Measurements from ENCODE around the gene UVRAG. TPM values are rescaled to one million over a fixed set of nuclear protein-coding genes. Genes with fewer than 3 reads are reported as not detected.

The UVRAG gene
- total and polyA plus RNA-seq, 2 donors (not counting 1 experiment from before 2014, with no cell fraction given): 37.7 to 94.1 TPM

DNA sequence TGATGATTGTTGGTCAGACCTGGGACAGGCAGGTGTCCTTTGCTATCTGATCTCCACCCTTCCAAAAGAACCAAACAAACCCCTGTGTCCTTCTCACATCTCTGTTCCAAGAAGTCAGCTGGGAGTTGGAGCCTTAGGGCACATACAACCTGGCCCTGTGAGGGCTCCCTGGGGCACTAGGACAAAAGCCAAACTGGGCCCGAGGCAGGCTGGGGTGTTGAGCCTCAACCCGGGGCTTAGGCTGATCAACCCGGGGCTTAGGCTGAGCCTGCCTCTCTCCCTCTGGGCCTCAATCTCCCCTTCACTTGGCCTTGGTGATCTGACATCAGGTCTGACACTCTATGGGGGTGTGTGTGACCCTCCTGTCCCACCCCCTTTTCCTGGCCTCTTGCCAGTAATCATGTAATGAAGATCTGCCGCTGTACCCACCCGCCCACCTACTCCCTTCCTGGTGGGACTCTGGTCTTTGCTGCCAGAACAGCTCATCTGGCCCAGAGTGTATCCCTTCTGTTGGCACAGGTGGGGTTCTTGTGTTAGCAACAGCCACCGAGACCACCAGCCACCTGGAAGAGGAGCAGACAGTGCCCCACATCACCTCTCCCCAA lies 22.8 kb upstream of the UVRAG start:
- Histone ChIP-seq H3K4me1 (ENCODE audit: control insufficient read depth in 2 of 2, insufficient read depth in 2 of 2, low read length in 2 of 2) (peaks cover 0 to 3% of the 10 kb centered on the region in 2 donors), H3K27ac (ENCODE audit: low read length in 2 of 2) (no peak overlapping the region), H3K4me2 (replicated peaks; ENCODE audit: low read depth, low read length, poor library complexity, severe bottlenecking) (no peak overlapping the region), H4K20me1 (ENCODE audit: control insufficient read depth, insufficient read depth, low read length, poor library complexity, severe bottlenecking) (no peaks in the 10 kb centered on the region), H3K36me3 (replicated peaks in 1 of 2; ENCODE audit: control extremely low read depth in 1 of 2, control insufficient read depth in 1 of 2, extremely low read depth in 1 of 2, insufficient read depth in 2 of 2, low read length in 1 of 2) (peaks cover 0 to 3% of the 10 kb centered on the region in 2 experiments), H3K9me3 (ENCODE audit: control extremely low read depth in 1 of 3, control insufficient read depth in 2 of 3, insufficient read depth in 1 of 3, low read length in 2 of 3) (no peaks in the 10 kb centered on the region), H3K4me3 (ENCODE audit: control extremely low read depth in 1 of 5, extremely low read depth in 1 of 5, insufficient read depth in 1 of 5, low read depth in 2 of 5, low read length in 4 of 5) (no peak overlapping the region), H3K27me3 (replicated peaks in 1 of 4; ENCODE audit: control extremely low read depth in 1 of 4, control insufficient read depth in 3 of 4, insufficient read depth in 4 of 4, low read length in 3 of 4) (no peaks in the 10 kb centered on the region), H3K79me2 (ENCODE audit: control insufficient read depth, insufficient read depth, low read length) (no peaks in the 10 kb centered on the region), H2AFZ (ENCODE audit: insufficient read depth, low read depth, low read length, poor library complexity, severe bottlenecking) (no peak overlapping the region), H3K9ac (ENCODE audit: low read length) (no peak overlapping the region)
- POLR2A ChIA-PET: no interaction called here
- H3K27ac Mint-ChIP-seq: no peak overlapping the region
- ATAC-seq (ENCODE audit: low read depth) (no peak), DNase-seq (no peak)
- H3K9me3 Mint-ChIP-seq (ENCODE audit: insufficient read depth): no peaks in the 10 kb centered on the region
- H3K4me3 Mint-ChIP-seq: no peak overlapping the region
- intact Hi-C loops (cut with micrococcal nuclease): no loop called here
- H3K4me1 Mint-ChIP-seq: peaks cover 5% of the 10 kb centered on the region
- CTCF ChIA-PET: interaction anchor here (3.6 to 4.1 kb wide), 2 partner anchors 11 to 77 kb away, joined by 11 to 22 read pairs; no protein-coding TSS in a partner anchor
- TF ChIP-seq, protein P1, sequence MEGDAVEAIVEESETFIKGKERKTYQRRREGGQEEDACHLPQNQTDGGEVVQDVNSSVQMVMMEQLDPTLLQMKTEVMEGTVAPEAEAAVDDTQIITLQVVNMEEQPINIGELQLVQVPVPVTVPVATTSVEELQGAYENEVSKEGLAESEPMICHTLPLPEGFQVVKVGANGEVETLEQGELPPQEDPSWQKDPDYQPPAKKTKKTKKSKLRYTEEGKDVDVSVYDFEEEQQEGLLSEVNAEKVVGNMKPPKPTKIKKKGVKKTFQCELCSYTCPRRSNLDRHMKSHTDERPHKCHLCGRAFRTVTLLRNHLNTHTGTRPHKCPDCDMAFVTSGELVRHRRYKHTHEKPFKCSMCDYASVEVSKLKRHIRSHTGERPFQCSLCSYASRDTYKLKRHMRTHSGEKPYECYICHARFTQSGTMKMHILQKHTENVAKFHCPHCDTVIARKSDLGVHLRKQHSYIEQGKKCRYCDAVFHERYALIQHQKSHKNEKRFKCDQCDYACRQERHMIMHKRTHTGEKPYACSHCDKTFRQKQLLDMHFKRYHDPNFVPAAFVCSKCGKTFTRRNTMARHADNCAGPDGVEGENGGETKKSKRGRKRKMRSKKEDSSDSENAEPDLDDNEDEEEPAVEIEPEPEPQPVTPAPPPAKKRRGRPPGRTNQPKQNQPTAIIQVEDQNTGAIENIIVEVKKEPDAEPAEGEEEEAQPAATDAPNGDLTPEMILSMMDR (IDR thresholded peaks at IDR 0.05): no peak
- no peak for TF ChIP-seq EZH2 (IDR thresholded peaks at IDR 0.05; ENCODE audit: borderline replicate concordance, insufficient read depth, low read depth, low read length, poor library complexity, severe bottlenecking)
- WGBS (ENCODE audit: insufficient coverage): 100% methylated on average over 2 of the region's 6 CpGs
- no peaks in the 10 kb centered on the region for H3K27me3 Mint-ChIP-seq

DNA sequence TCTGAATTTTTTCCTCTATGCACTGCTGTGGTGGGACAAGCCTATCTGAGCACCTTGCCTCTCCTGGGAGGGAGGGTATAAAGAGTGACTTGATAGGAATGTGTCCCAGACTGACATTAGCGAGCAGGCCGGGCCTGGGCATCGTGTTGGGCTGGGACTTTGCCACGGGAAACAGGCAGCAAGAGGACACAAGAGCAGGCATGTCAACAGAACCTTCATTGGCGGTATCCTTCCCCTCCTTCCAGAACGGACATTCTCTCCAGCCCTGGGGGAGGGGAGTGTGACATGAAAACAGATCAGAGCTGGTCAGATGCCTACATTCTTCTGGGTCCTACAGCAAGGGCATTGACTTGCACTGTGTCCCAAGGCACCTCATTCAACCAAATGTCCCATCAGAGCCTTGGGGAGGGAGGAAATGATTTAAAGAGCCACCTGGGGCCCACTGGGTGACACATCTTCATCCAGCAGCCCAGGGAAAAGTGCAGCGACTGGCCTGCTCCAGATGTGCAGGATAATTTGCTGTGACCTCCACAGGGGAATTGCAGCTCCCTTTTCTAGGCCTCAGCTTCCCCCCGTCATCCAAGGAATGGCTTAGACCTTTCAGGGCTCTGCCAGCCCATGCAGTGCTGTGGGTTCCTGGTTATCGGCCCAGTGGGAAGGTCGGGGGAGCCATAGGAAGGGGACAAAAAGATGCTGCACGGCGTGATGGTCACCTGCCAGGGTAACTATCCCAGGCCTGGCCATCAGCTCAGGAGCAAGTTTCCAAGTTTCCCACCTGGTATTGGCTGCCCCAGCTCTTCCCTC lies 21.8 kb upstream of the UVRAG start:
- no peak overlapping the region for H3K27ac ChIP-seq (ENCODE audit: low read length in 2 of 2)
- DNase-seq: no peak
- ChIA-PET POLR2A (no interaction called here), CTCF (interaction anchor here (3.6 to 4.1 kb wide), 2 partner anchors 10 to 76 kb away, joined by 11 to 22 read pairs; no protein-coding TSS in a partner anchor)
- Mint-ChIP-seq H3K27ac (no peak overlapping the region), H3K4me1 (peaks cover 8% of the 10 kb centered on the region), H3K4me3 (no peak overlapping the region), H3K9me3 (ENCODE audit: insufficient read depth) (no peaks in the 10 kb centered on the region), H3K27me3 (no peaks in the 10 kb centered on the region)
- H3K27me3 ChIP-seq (replicated peaks in 1 of 4; ENCODE audit: control extremely low read depth in 1 of 4, control insufficient read depth in 3 of 4, insufficient read depth in 4 of 4, low read length in 3 of 4): no peaks in the 10 kb centered on the region
- WGBS (ENCODE audit: insufficient coverage): 94% methylated on average over 6 of the region's 12 CpGs
- H3K9ac ChIP-seq (ENCODE audit: low read length): no peak overlapping the region
- no peaks in the 10 kb centered on the region for H4K20me1 ChIP-seq (ENCODE audit: control insufficient read depth, insufficient read depth, low read length, poor library complexity, severe bottlenecking)
- no peak overlapping the region for H3K4me2 ChIP-seq (replicated peaks; ENCODE audit: low read depth, low read length, poor library complexity, severe bottlenecking)
- H2AFZ ChIP-seq (ENCODE audit: insufficient read depth, low read depth, low read length, poor library complexity, severe bottlenecking): no peak overlapping the region
- intact Hi-C loops (cut with micrococcal nuclease): no loop called here
- no peak for ATAC-seq (ENCODE audit: low read depth)
- no peak overlapping the region for H3K4me3 ChIP-seq (ENCODE audit: control extremely low read depth in 1 of 5, extremely low read depth in 1 of 5, insufficient read depth in 1 of 5, low read depth in 2 of 5, low read length in 4 of 5)
- no peaks in the 10 kb centered on the region for H3K9me3 ChIP-seq (ENCODE audit: control extremely low read depth in 1 of 3, control insufficient read depth in 2 of 3, insufficient read depth in 1 of 3, low read length in 2 of 3)
- peaks cover 0 to 7% of the 10 kb centered on the region in 2 experiments for H3K36me3 ChIP-seq (replicated peaks in 1 of 2; ENCODE audit: control extremely low read depth in 1 of 2, control insufficient read depth in 1 of 2, extremely low read depth in 1 of 2, insufficient read depth in 2 of 2, low read length in 1 of 2)
- no peaks in the 10 kb centered on the region for H3K79me2 ChIP-seq (ENCODE audit: control insufficient read depth, insufficient read depth, low read length)
- TF ChIP-seq EZH2 (IDR thresholded peaks at IDR 0.05; ENCODE audit: borderline replicate concordance, insufficient read depth, low read depth, low read length, poor library complexity, severe bottlenecking): no peak
- TF ChIP-seq, protein P1 (IDR thresholded peaks at IDR 0.05): no peak
- peaks cover 0 to 6% of the 10 kb centered on the region in 2 donors for H3K4me1 ChIP-seq (ENCODE audit: control insufficient read depth in 2 of 2, insufficient read depth in 2 of 2, low read length in 2 of 2)
